Neuronal stem cell (in vitro differentiated cells): ENCODE data around the gene NOS3.

Experiments
- DNase-seq: peaks from one replicate; pipeline ENCODE4 v3.0.0-alpha.2; 2013; ENCODE audit warnings: low spot score
- H2AFZ ChIP-seq: one replicate; pipeline ENCODE4 v1.6.1; 2013; ENCODE audit warnings: mild to moderate bottlenecking, low read length, inconsistent platforms
- H2AK5ac ChIP-seq: 2 replicates; pipeline ENCODE4 v1.6.1; 2013; ENCODE audit warnings: low read depth, mild to moderate bottlenecking, inconsistent platforms, low read length, moderate library complexity, mixed read lengths
- H2BK120ac ChIP-seq: 2 replicates; pipeline ENCODE4 v1.6.1; 2013; ENCODE audit warnings: low read depth, mild to moderate bottlenecking, inconsistent platforms, low read length, moderate library complexity, mixed read lengths
- H2BK12ac ChIP-seq: one replicate; pipeline ENCODE4 v1.6.1; 2013; ENCODE audit warnings: low read length, inconsistent platforms
- H2BK15ac ChIP-seq: 2 replicates; pipeline ENCODE4 v1.6.1; 2013; ENCODE audit warnings: mild to moderate bottlenecking, low read length, inconsistent platforms, mixed read lengths
- H2BK5ac ChIP-seq: one replicate; pipeline ENCODE4 v1.6.1; 2013; ENCODE audit warnings: inconsistent platforms, mild to moderate bottlenecking, low read length, moderate library complexity
- H3K14ac ChIP-seq: one replicate; pipeline ENCODE4 v1.6.1; 2013; ENCODE audit warnings: low read length, inconsistent platforms
- H3K18ac ChIP-seq: 2 replicates; pipeline ENCODE4 v1.6.1; 2013; ENCODE audit warnings: low read length, inconsistent platforms
- H3K23ac ChIP-seq: 2 replicates; pipeline ENCODE4 v1.6.1; 2013; ENCODE audit warnings: low read depth, mild to moderate bottlenecking, mixed read lengths, low read length, inconsistent platforms; ENCODE audit not compliant: poor library complexity
- H3K27ac ChIP-seq: replicated peaks from 3 replicates; pipeline ENCODE4 v1.5.1; 2013; ENCODE audit warnings: low read length, inconsistent platforms
- H3K27me3 ChIP-seq, 3 experiments: 2 replicates each; pipeline ENCODE4 v1.6.1; 2013; ENCODE audit warnings: low read length in 3 of 3, mild to moderate bottlenecking in 2 of 3, inconsistent platforms in 1 of 3, low read depth in 1 of 3, mixed read lengths in 1 of 3, moderate library complexity in 1 of 3; ENCODE audit not compliant: control insufficient read depth in 3 of 3, insufficient read depth in 3 of 3
- H3K36me3 ChIP-seq, 2 donors: replicated peaks in 1 of 2; 2 replicates each; pipeline ENCODE4 v1.6.1; 2013; ENCODE audit warnings: low read length in 2 of 2; ENCODE audit not compliant: control insufficient read depth in 2 of 2, insufficient read depth in 2 of 2
- H3K4ac ChIP-seq: 2 replicates; pipeline ENCODE4 v1.6.1; 2013; ENCODE audit warnings: inconsistent platforms, mild to moderate bottlenecking, low read length, moderate library complexity
- H3K4me1 ChIP-seq, 2 donors: 1 replicate in 1 of 2; 2 replicates in 1 of 2; pipeline ENCODE4 v1.6.1; 2013; ENCODE audit warnings: low read length in 2 of 2, low read depth in 1 of 2; ENCODE audit not compliant: control insufficient read depth in 2 of 2, insufficient read depth in 1 of 2
- H3K4me2 ChIP-seq: one replicate; pipeline ENCODE4 v1.6.1; 2013; ENCODE audit warnings: mild to moderate bottlenecking, low read length, inconsistent platforms; ENCODE audit not compliant: insufficient read depth, poor library complexity, severe bottlenecking
- H3K4me3 ChIP-seq, 2 donors: 2 replicates each; pipeline ENCODE4 v1.5.1; 2013; ENCODE audit warnings: low read length in 2 of 2, mild to moderate bottlenecking in 2 of 2, inconsistent platforms in 1 of 2, moderate library complexity in 1 of 2
- H3K79me1 ChIP-seq: one replicate; pipeline ENCODE4 v1.6.1; 2013; ENCODE audit warnings: low read depth, mild to moderate bottlenecking, inconsistent platforms, low read length, moderate library complexity
- H3K9ac ChIP-seq: one replicate; pipeline ENCODE4 v1.6.1; 2013; ENCODE audit warnings: mild to moderate bottlenecking, low read depth, low read length, inconsistent platforms; ENCODE audit not compliant: poor library complexity
- H3K9me3 ChIP-seq, 2 donors: replicated peaks in 1 of 2; 2 replicates each; pipeline versions ENCODE3 to v1.6.1; 2013; ENCODE audit warnings: low read length in 2 of 2, mild to moderate bottlenecking in 2 of 2, inconsistent platforms in 1 of 2, low read depth in 1 of 2, mixed read lengths in 1 of 2, moderate library complexity in 1 of 2; ENCODE audit not compliant: control insufficient read depth in 2 of 2, insufficient read depth in 1 of 2
- H4K8ac ChIP-seq: one replicate; pipeline ENCODE4 v1.6.1; 2013; ENCODE audit warnings: low read depth, mild to moderate bottlenecking, inconsistent platforms, low read length, moderate library complexity
- H4K91ac ChIP-seq: one replicate; pipeline ENCODE4 v1.6.1; 2013; ENCODE audit warnings: low read length, low read depth, mild to moderate bottlenecking, inconsistent platforms; ENCODE audit not compliant: poor library complexity
- WGBS, 2 donors: extraction: QIAGEN DNeasy Blood & Tissue Kit; methylation state at CpG; one replicate each; pipeline ENCODE4 v1.1.7; 2013; ENCODE audit warnings: missing lambda C conversion rate in 2 of 2, mixed read lengths in 1 of 2; ENCODE audit not compliant: insufficient read length in 2 of 2, insufficient replicate concordance in 1 of 2; ENCODE audit errors: extremely low coverage in 2 of 2; 5-methylcytosine and 5-hydroxymethylcytosine counted together

The NOS3 gene

DNA sequence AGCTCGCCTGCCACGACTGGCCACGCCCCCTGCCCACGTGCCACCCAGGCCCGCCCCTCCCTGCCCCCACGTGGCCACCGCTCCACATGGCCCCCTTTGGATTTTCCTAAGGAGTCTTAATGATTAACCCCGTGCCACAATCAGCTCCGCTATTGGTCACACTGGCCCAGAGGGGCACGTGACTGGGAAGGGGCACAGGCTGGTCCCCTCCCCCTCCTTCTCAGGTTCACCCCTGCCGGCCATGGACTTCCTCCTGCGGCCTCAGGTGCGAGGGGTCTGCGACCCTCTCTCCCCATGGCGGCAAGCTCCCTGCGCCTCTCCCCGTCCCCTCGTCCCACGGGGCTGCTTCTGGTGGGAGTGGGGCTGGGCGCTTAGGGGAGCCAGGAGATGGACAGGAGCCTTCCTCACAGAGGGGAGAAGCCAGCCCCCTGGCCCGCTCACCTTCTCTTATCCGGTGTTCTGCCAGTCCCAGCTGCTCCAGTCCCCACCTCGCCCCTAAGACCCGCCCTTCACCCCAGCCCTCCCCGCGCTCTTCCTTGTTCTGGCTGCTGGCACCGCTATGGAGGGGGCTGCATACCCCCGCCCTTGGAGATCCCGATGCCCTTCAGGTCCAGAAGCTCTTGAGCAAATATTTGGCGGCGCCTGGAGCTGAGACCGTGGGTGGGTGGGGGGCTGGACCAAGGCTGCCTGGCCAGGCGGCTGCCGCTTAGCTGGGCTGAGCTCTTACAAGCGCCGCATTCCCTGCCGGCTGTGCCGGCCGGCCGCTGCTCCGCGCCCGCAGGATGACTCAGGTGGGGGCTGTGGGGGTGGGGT lies 71.8 kb downstream of the NOS3 start:
- H2AFZ ChIP-seq: no peak overlapping the region
- no peak overlapping the region for H2BK5ac ChIP-seq
- peak overlapping the region; percentile 75 for H3K23ac ChIP-seq
- H2AK5ac ChIP-seq: peak overlapping the region; percentile 85
- peak; percentile 77 for DNase-seq
- H3K27me3 ChIP-seq: peaks cover 0 to 18% (median 0%) of the 10 kb centered on the region in 3 experiments
- peaks cover 4% of the 10 kb centered on the region for H3K79me1 ChIP-seq
- H3K14ac ChIP-seq: no peak overlapping the region
- peaks cover 22 to 51% of the 10 kb centered on the region in 2 donors for H3K36me3 ChIP-seq
- no peak overlapping the region for H2BK15ac ChIP-seq
- peaks cover 17 to 34% of the 10 kb centered on the region in 2 donors for H3K4me1 ChIP-seq
- H3K18ac ChIP-seq: peak overlapping the region; percentile 88
- WGBS, 2 donors: no CpG with 5 or more reads among the region's 43 CpGs
- peak overlapping the region; percentile 75 for H3K9ac ChIP-seq
- no peak overlapping the region for H4K91ac ChIP-seq
- H3K9me3 ChIP-seq: no peaks in the 10 kb centered on the region
- peak overlapping the region in 1 of 2 donors; percentile 73 for H3K4me3 ChIP-seq
- H4K8ac ChIP-seq: no peak overlapping the region
- H2BK120ac ChIP-seq: no peak overlapping the region
- no peak overlapping the region for H3K4ac ChIP-seq
- peak overlapping the region; percentile 67 for H2BK12ac ChIP-seq
- H3K27ac ChIP-seq: no peak overlapping the region
- peak overlapping the region; percentile 64 for H3K4me2 ChIP-seq

DNA sequence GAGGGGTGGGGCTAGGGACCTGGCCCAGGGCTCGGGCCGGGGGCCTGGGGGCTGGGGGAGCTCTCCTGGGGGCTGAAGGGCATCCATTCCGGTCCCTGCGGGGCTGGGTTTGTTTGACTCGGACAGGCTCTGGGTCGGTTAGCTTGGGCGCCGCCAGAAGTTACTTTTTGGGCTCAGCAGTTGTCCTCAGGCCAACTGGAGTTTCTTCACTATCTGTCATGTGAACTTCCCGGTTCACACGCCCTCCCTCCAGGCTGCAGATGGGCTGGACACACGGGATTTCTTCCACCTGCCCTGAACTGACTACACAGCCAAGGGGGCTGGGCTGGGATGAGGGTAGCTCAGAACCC lies 72.4 kb downstream of the NOS3 start:
- H3K14ac ChIP-seq: no peak overlapping the region
- H2BK12ac ChIP-seq: no peak overlapping the region
- no peak overlapping the region for H3K4me3 ChIP-seq
- H3K4ac ChIP-seq: no peak overlapping the region
- H3K27ac ChIP-seq: no peak overlapping the region
- no peak overlapping the region for H2BK5ac ChIP-seq
- DNase-seq: no peak
- H3K27me3 ChIP-seq: peaks cover 0 to 18% (median 0%) of the 10 kb centered on the region in 3 experiments
- H2BK120ac ChIP-seq: no peak overlapping the region
- H4K8ac ChIP-seq: no peak overlapping the region
- no peak overlapping the region for H3K23ac ChIP-seq
- WGBS, 2 donors: no CpG with 5 or more reads among the region's 11 CpGs
- H3K4me2 ChIP-seq: peak overlapping the region; percentile 64
- no peak overlapping the region for H2AFZ ChIP-seq
- H3K18ac ChIP-seq: no peak overlapping the region
- no peak overlapping the region for H4K91ac ChIP-seq
- no peak overlapping the region for H3K9ac ChIP-seq
- H3K79me1 ChIP-seq: peaks cover 4% of the 10 kb centered on the region
- no peak overlapping the region for H2AK5ac ChIP-seq
- no peaks in the 10 kb centered on the region for H3K9me3 ChIP-seq
- no peak overlapping the region for H2BK15ac ChIP-seq
- H3K4me1 ChIP-seq: peaks cover 17 to 33% of the 10 kb centered on the region in 2 donors
- H3K36me3 ChIP-seq: peaks cover 28 to 57% of the 10 kb centered on the region in 2 donors
